Anterior cingulate cortex (tissue), 58 donors: ENCODE measurements around the gene OR10T2.
"Not testable (repeated sequence)": the region's sequence is repeated elsewhere in the genome, so short reads cannot be mapped to it uniquely, and the experiment has no call there.

Source experiments
- DNase-seq, 58 donors: peaks; one replicate each; lab custom pipeline; 2025; lab: John Stamatoyannopoulos, UW

The OR10T2 gene

GRCh38 chr1:158357441-158357840 lies 41.8 kb downstream of the OR10T2 start:
- no peak for DNase-seq

- no peak for DNase-seq
Measured at GRCh38 chr1:158356616-158357015, 42.6 kb downstream of the OR10T2 start.

GRCh38 chr1:158355773-158356285 lies 43.4 kb downstream of the OR10T2 start:
- DNase-seq = no peak

- no peak for DNase-seq
Measured at GRCh38 chr1:158354255-158354654, 45.0 kb downstream of the OR10T2 start.

GRCh38 chr1:158353303-158354075 lies 45.8 kb downstream of the OR10T2 start, which contains the start of gene CD1E:
TSS of gene CD1E (plus strand) at chr1:158353894. CDS start at chr1:158353989, 95 bp downstream.
- DNase-seq = no peak

GRCh38 chr1:158348946-158349345 lies 50.3 kb downstream of the OR10T2 start:
- not testable (repeated sequence) for DNase-seq
